Spleen (tissue), 11 donors: ENCODE results near the gene FAM83B. TPM values are rescaled to one million over a fixed set of nuclear protein-coding genes. Genes with fewer than 3 reads are reported as not detected.

Experiments
- DNase-seq: peaks from one replicate; pipeline ENCODE4 v3.0.0-alpha.2; 2020
- H3K27ac ChIP-seq, 8 donors: fragments of 200-600 bp; sonication (generic) in 7 of 8; 1 replicate in 4 of 8; 2 replicates in 4 of 8; pipeline versions ENCODE4 v1.5.0 to v1.8.0; 2016 to 2021; ENCODE audit warnings: inconsistent platforms in 4 of 8, mild to moderate bottlenecking in 4 of 8, moderate library complexity in 1 of 8
- H3K27me3 ChIP-seq, 7 donors: fragments of 200-600 bp; sonication (generic) in 6 of 7; replicated peaks in 1 of 7; 1 replicate in 4 of 7; 2 replicates in 3 of 7; pipeline versions ENCODE4 v1.5.0 to v1.8.0; 2016 to 2021; ENCODE audit warnings: inconsistent platforms in 3 of 7, mild to moderate bottlenecking in 1 of 7
- H3K36me3 ChIP-seq, 6 donors: fragments of 200-600 bp; sonication (generic) in 5 of 6; 1 replicate in 4 of 6; 2 replicates in 2 of 6; pipeline versions ENCODE4 v1.5.0 to v1.8.0; 2016 to 2021; ENCODE audit warnings: inconsistent platforms in 2 of 6
- H3K4me1 ChIP-seq, 6 donors: fragments of 200-600 bp; sonication (generic) in 5 of 6; 1 replicate in 3 of 6; 2 replicates in 3 of 6; pipeline versions ENCODE4 v1.5.0 to v1.8.0; 2016 to 2021; ENCODE audit warnings: inconsistent platforms in 3 of 6
- H3K4me3 ChIP-seq, 8 donors: fragments of 200-600 bp; sonication (generic) in 7 of 8; 1 replicate in 4 of 8; 2 replicates in 4 of 8; pipeline versions ENCODE4 v1.5.0 to v1.8.0; 2016 to 2021; ENCODE audit warnings: inconsistent platforms in 4 of 8, mild to moderate bottlenecking in 4 of 8, moderate library complexity in 2 of 8
- H3K9me3 ChIP-seq, 8 donors: fragments of 200-600 bp; sonication (generic) in 7 of 8; 1 replicate in 4 of 8; 2 replicates in 4 of 8; pipeline versions ENCODE4 v1.5.0 to v1.8.0; 2016 to 2021; ENCODE audit warnings: inconsistent platforms in 4 of 8
- CTCF ChIP-seq, 11 experiments: fragments of 200-600 bp in 7 of 11; fragments of 450-650 bp in 4 of 11; sonication (generic) in 4 of 11; IDR thresholded peaks in 8 of 11; conservative IDR thresholded peaks in 3 of 11; 1 replicate in 7 of 11; 2 replicates in 4 of 11; pipeline versions ENCODE4 v1.4.0 to v1.8.0; 2016 to 2021; ENCODE audit warnings: antibody characterized with exemption in 11 of 11, inconsistent platforms in 4 of 11, mild to moderate bottlenecking in 1 of 11
- POLR2A ChIP-seq, 3 donors: fragments of 450-650 bp; IDR thresholded peaks; one replicate each; pipeline ENCODE4 v1.5.1; 2017; ENCODE audit warnings: antibody characterized with exemption in 3 of 3, mild to moderate bottlenecking in 1 of 3
- POLR2AphosphoS5 ChIP-seq, 3 donors: sonication (generic); formaldehyde crosslinking; IDR thresholded peaks; one replicate each; pipeline ENCODE4 v1.5.1; 2017; ENCODE audit warnings: antibody characterized with exemption in 3 of 3
- WGBS, 5 donors: extraction: QIAGEN DNeasy Blood & Tissue Kit in 3 of 5; methylation state at CpG; one replicate each; pipeline versions ENCODE4 v1.1.5 to v1.1.7; 2013 to 2018; 5-methylcytosine and 5-hydroxymethylcytosine counted together
- intact Hi-C: fragments of 100-400 bp; cut with DNase I; formaldehyde crosslinking; loops from one replicate; pipeline ENCODE4 v1.15.0; 2023; ENCODE audit warnings: low total_unique reads
- polyA plus RNA-seq, 3 donors: library from polyadenylated mRNA; stranded (reverse); fragments of 200-250 nt; gene quantifications; one replicate each; pipeline ENCODE4 v1.2.1, GENCODE V29; 2013
- total RNA-seq, 7 donors: library from RNA; depleted of rRNA in 3 of 7; stranded (reverse); fragments of >200 nt in 3 of 7; fragmentation: NEBNext Ultra II Directional in 4 of 7; extraction: Animal tissue kit (Norgen Biotek cat#: 25700) in 4 of 7; gene quantifications; one replicate each; pipeline versions ENCODE4 v1.1.0 to v1.2.1, GENCODE V29; 2016 to 2021
- donor health status: healthy with polysubstance abuse.
- donor health status: DM: no; HTN: no; CAD: no; lungs with moderate emphysema.
- donor health status: DM: no; HTN: no; CAD: no.
- donor health status: Bipolar disorder and iron deficiency.
- donor health status: healthy.
- donor health status: DM: no; HTN: no; CAD: no.
- donor health status: DM: yes; HTN: yes; CAD: no.

The FAM83B gene
- total and polyA plus RNA-seq, 10 donors, result not detected

GRCh38 chr6:54847799-54848597, 1.4 kb downstream of the FAM83B start:
- Histone ChIP-seq H3K9me3 (peaks cover 0 to 5% (median 0%) of the 10 kb centered on the region in 8 donors), H3K36me3 (no peaks in the 10 kb centered on the region), H3K27me3 (peaks cover 0 to 30% (median 19%) of the 10 kb centered on the region in 7 donors), H3K4me3 (no peak overlapping the region), H3K4me1 (no peaks in the 10 kb centered on the region), H3K27ac (no peak overlapping the region)
- intact Hi-C loops, result no loop called here
- TF ChIP-seq POLR2AphosphoS5 (IDR thresholded peaks at IDR 0.05), result no peak
- TF ChIP-seq POLR2A (IDR thresholded peaks at IDR 0.05), result no peak
- no peak for TF ChIP-seq CTCF (IDR thresholded peaks at IDR 0.05 in 8 of 11, conservative IDR thresholded peaks at IDR 0.05 in 3 of 11)
- 69 to 82% (median 77%) methylated on average over 9 of the region's 9 CpGs for WGBS, 5 donors
- DNase-seq, result peak; percentile 22

GRCh38 chr6:54850114-54850513, 3.5 kb downstream of the FAM83B start:
- Histone ChIP-seq H3K4me1 (no peaks in the 10 kb centered on the region), H3K36me3 (no peaks in the 10 kb centered on the region), H3K27me3 (peaks cover 0 to 30% (median 19%) of the 10 kb centered on the region in 7 donors), H3K9me3 (peaks cover 0 to 11% (median 4%) of the 10 kb centered on the region in 8 donors), H3K4me3 (no peak overlapping the region), H3K27ac (no peak overlapping the region)
- no peak for DNase-seq
- TF ChIP-seq CTCF (IDR thresholded peaks at IDR 0.05 in 8 of 11, conservative IDR thresholded peaks at IDR 0.05 in 3 of 11) (no peak), POLR2A (IDR thresholded peaks at IDR 0.05) (no peak), POLR2AphosphoS5 (IDR thresholded peaks at IDR 0.05) (no peak)
- 59 to 83% (median 65%) methylated on average over 2 of the region's 2 CpGs for WGBS, 5 donors
- intact Hi-C loops, result no loop called here

- 76 to 83% (median 81%) methylated on average over 3 of the region's 3 CpGs for WGBS, 5 donors
- no peaks in the 10 kb centered on the region for H3K36me3 ChIP-seq
- H3K27ac ChIP-seq, result no peak overlapping the region
- no peak overlapping the region for H3K4me3 ChIP-seq
- peaks cover 0 to 11% (median 3%) of the 10 kb centered on the region in 8 donors for H3K9me3 ChIP-seq
- no peak for TF ChIP-seq CTCF (IDR thresholded peaks at IDR 0.05 in 8 of 11, conservative IDR thresholded peaks at IDR 0.05 in 3 of 11)
- TF ChIP-seq POLR2A (IDR thresholded peaks at IDR 0.05), result no peak
- no peak for TF ChIP-seq POLR2AphosphoS5 (IDR thresholded peaks at IDR 0.05)
- no peaks in the 10 kb centered on the region for H3K4me1 ChIP-seq
- no peaks in the 10 kb centered on the region for H3K27me3 ChIP-seq
- intact Hi-C loops, result no loop called here
- DNase-seq, result no peak
Observed at GRCh38 chr6:54856129-54856528, 9.6 kb downstream of the FAM83B start.

- Histone ChIP-seq H3K36me3 (no peaks in the 10 kb centered on the region), H3K9me3 (no peaks in the 10 kb centered on the region), H3K4me3 (no peak overlapping the region), H3K27me3 (no peaks in the 10 kb centered on the region), H3K27ac (no peak overlapping the region), H3K4me1 (no peaks in the 10 kb centered on the region)
- intact Hi-C loops, result no loop called here
- DNase-seq, result no peak
- TF ChIP-seq POLR2AphosphoS5 (IDR thresholded peaks at IDR 0.05) (no peak), CTCF (IDR thresholded peaks at IDR 0.05 in 8 of 11, conservative IDR thresholded peaks at IDR 0.05 in 3 of 11) (no peak), POLR2A (IDR thresholded peaks at IDR 0.05) (no peak)
Observed at GRCh38 chr6:54860132-54860531, 13.6 kb downstream of the FAM83B start.
